Posterior cingulate gyrus (tissue), 11 donors: Measurements from ENCODE around the gene TRMT6.

Experiments
- DNase-seq, 10 donors: peaks; one replicate each; pipeline versions ENCODE4 v3.0.0 to v3.0.0-alpha.2; 2020 to 2021; ENCODE audit warnings: mixed read lengths in 3 of 10
- intact Hi-C: fragments of 100-400 bp; cut with DNase I; formaldehyde crosslinking; loops from one replicate; pipeline ENCODE4 v1.15.1; 2023

The TRMT6 gene

DNA sequence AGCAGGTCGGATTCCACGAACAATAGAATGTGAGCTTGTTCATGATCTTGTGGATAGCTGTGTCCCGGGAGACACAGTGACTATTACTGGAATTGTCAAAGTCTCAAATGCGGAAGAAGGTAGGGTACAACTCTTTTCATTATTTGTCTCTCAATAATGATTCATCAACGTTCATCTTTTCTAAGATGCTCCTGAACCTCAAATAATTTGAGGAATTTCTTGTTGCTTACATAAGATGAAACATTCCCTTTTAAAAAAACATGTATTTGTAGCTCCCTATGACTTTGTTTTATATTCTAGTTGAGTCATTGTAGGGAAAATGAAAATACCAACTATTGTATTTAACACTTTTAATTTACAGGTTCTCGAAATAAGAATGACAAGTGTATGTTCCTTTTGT lies 17.1 kb upstream of the TRMT6 start:
- no peak for DNase-seq
- intact Hi-C loops = no loop called here

DNA sequence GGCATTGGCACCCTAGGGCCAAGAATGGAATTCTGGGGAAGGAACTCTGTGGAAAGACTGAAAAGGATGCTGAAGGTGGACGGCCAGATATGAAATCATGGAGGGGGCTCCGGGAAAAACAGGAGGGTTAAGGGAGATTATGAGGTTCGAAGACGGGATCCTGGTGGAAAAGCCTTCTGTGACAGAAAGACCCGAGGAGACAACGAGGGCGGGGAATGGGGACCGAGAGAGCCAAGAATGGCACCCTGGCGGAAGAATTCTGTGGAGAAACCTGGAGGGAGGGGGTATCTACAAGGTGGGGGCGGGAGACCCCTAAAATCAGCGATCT lies 426 bp downstream of the TRMT6 start:
- intact Hi-C loops = no loop called here
- DNase-seq = no peak

DNA sequence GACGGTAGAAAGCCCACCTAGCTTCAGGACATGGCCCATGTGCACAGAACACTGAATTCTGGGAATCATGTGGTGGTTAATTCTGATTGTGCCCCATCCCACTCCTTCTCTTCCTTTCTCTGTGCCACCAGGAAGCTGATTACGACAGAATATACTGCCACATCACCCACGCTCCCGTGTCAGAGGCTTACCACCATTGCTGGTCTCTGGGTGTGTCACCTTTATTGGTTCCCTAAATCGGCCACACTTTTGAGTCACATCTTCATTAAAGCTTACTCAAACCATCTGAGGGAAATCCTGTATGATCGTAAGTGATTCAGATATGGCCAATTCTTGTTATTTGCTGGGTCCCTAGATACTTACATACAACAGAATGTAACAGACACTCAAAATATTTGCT lies 3.1 kb downstream of the TRMT6 start:
- intact Hi-C loops = no loop called here

DNA sequence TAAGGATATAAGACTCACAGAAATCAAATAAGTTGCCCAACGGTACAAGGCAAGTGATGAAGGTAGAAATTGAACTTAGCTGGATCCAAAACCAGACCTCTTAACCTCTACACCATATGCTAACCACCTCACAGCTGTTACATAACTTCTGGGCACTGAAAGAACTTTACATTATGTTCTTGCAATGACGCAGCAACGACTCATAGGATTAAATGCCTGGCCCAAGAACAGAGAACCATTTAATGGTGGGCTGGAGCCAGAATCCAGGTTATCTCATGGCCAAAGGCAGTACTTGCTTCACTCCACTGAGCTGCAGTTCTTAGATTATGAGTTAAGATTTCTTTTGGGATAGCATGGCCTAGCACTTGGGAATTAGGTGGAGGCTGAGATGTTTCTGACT lies 4.4 kb downstream of the TRMT6 start:
- no peak for DNase-seq
- intact Hi-C loops = no loop called here

More for the DNA sequence above, 3.1 kb downstream of the TRMT6 start:
- DNase-seq = no peak

DNA sequence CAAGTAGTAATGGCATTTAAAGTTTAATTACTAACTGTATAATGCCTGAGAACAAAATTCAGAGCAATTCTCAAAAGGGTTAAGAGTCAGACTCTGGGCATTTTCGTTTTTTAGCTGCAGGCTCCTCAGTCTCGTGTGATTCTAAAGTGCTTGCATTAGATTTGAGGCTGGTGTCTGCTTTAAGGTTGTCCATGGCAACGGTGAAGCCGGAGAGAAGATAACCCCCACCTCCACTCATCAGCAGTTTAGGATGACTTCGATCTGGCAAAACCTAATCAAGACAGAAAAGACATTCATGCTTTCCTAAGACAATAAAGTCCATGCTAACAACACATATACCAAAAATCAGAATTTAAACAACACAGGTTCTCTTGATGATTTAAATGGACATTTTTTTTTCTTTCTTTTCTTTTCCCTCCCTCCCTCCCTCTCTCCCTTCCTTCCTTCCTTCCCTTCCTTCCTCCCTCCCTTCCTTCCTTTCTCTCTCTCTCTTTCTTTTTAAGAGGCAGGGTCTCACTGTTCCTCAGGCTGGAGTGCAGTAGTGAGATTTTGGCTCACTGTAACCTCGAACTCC lies 11.8 kb downstream of the TRMT6 start:
- no peak for DNase-seq
- intact Hi-C loops = loop anchor here (10.0 kb wide), 1 partner anchor 414 kb away; no protein-coding TSS in a partner anchor

DNA sequence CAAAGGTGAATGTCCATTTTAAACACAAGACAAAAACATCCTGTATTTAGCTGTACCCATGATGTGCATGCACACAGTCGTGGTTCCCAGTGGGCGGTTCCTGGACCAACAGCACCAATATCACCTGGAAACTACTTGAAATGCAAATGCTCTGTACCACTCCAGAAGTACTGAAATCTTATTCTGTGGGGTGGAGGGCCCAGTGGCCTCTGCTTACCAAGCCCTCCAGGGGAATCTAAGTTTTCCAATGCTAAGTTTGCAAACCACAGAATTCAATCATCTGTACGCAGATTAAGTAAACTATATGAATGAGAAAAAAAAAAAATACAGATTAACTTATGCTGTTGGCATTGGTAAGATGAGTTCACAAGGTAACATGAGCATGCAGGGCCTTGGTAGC lies 14.1 kb downstream of the TRMT6 start:
- DNase-seq = no peak
- intact Hi-C loops = loop anchor here (10.0 kb wide), 1 partner anchor 411 kb away; no protein-coding TSS in a partner anchor

DNA sequence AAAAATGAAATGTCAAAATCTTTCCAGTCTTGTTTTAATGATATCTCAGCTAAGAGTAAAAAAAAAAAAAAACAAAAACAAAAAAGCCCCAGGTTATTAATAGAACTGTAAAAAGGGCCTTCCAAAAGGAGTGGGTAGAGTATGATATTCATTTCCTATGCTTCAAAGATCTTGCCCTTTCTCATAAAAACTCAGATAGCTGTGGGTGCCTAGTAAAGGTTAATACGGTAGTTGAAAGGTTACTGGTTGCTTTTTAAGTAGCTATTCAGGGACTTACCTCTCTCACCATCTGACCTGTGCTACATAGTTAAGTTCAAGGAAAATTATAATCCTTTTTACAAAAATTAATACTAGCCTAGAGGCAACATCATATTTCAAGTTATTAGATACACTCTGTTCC lies 14.9 kb downstream of the TRMT6 start:
- intact Hi-C loops = loop anchor here (10.0 kb wide), 1 partner anchor 411 kb away; no protein-coding TSS in a partner anchor
- no peak for DNase-seq

DNA sequence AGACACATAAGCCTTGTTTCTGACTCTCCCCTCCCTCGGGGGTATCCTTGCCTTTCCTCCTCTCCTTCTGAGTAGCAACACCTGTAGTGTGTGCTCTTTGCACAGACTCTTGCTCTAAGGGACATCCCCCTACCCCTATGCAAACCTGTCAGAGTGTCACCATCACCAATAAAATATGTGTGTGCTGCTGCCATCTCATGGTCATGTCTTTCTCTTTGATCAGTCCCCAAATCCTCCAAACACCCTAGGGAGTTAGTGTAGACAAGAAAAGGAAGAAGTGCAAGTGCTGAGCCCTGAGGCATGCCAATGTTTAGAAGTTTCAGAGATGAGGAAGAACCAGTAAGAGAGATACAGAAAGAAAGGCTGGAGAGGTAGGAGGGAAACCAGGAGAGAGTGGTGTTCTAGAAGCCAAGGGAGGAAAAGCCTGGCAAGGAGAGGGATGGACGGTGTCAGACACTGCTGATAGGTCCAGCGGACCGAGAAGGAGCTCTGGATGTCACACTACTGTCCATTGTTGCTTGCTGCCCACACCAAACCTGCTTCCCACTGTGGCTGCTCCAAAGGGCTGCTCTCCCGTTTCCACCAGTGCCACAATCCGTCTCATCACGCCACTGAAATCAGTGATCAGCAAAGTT lies 16.4 kb downstream of the TRMT6 start:
- intact Hi-C loops = loop anchor here (10.0 kb wide), 1 partner anchor 409 kb away; no protein-coding TSS in a partner anchor

DNA sequence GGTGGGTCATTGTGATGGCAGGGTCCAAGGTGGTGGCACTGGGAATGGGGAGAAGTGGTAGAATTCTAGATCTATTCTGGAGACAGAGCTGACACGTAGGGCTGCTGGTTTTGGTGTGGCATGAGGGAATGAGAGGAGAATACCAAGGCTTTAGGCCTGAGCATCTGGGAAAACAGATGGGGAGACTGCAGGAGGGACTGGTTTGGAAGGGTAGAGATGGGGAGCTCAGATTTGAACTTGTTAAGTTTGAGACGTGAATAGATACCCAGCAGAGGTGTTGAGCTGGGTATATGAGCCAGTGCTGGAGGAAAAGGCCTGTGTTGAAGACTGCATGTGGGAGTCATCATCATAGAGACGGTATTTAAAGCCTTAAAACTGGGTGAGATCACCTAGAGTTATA lies 17.5 kb downstream of the TRMT6 start:
- intact Hi-C loops = loop anchor here (10.0 kb wide), 1 partner anchor 408 kb away; no protein-coding TSS in a partner anchor
- DNase-seq = no peak

More for the DNA sequence above, 16.4 kb downstream of the TRMT6 start:
- no peak for DNase-seq

DNA sequence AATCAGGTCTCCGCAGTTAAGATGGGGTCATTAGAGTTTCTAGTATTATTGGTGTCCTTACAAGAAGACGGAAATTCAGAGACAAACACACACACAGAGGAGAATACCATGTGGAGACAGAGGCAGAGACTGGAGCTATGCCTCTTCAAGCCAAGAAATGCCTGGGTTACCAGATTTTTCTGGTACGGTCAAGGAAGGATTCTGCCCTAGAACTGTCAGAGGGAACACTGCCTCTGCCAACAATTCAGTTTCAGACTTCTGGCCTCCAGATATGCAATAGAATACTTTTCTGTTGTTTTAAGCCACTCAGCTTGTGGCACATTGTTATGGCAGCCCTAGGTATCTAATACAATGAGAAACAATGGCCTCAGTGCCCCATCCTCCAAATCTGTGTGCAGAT lies 18.9 kb downstream of the TRMT6 start:
- intact Hi-C loops = loop anchor here (10.0 kb wide), 1 partner anchor 407 kb away; no protein-coding TSS in a partner anchor
- no peak for DNase-seq

DNA sequence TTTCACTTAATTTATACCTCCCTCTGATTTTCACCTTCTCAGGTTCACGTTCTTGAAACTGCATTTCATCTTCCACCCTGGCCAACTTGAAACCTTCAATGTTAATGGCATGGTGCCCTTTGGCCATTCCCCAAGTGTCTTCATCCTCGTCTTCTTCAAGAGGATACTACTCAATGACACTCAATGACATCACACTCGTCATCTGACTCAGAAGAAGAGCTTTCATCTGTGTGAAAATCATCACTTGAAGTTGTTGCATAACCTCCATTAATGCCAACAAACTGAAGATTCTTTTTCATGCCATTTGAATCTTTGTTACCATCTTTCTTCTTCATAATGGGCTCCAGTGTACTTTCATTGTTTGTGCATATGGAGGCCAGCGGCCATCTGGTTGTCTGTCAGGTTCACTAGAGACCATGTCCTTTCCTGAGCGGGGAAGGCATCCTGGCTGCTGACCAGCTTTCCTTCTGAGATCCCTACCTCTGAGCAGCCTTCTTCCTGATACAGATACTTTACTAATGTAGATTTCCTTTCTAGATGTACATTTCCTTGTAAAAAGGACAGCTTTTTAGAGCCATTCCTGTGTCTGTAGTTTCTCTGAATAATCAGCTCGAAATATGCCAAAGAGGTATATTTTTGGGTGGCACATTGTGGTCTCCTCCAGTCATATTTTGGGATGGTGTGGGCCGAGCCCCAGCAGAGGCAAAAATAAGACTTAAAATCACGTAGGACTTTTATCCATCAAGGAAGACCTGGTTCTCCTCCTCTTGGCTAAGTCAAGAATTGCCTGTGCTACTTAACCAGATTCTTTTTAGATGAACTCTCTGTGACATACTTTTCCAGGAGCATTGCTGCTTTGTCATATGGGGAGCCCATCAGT lies 21.3 kb downstream of the TRMT6 start:
- DNase-seq = peak in 2 of 10 donors; percentile 22 to 74

DNA sequence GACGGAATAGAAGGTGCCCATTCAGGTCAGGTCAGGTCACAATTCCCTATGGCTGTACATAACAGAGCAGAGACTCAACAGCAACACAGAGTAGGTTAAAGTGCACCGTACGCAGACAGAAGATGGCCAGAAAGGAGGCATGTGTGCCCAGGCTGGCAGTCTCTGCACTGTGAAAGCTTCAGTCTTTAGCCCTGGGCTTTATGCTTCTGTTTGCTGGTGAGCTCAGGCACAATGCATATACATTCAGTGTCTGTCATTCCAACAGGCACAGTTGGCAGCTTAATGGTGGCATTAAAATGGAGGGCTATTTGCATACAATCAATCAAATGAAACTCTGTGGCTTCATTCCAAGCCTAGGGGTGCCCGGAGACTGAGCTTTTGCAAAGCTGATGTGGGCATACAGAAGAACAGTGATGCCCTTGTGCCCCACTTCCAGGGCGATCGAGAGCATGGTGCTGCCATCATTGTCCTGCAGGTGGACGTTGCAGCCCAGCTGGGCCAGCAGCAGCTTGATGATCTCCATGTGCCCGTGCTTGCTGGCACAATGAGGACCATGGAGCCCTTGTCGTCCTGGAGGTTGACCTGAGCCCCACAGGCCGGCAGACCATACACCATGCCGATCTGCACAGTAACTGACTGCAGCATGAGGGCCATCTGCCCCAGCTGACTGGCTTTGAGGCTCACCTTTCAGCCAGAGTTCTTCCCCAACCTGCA lies 22.4 kb downstream of the TRMT6 start:
- intact Hi-C loops = no loop called here
- DNase-seq = no peak

More for the DNA sequence above, 21.3 kb downstream of the TRMT6 start:
- intact Hi-C loops = no loop called here

DNA sequence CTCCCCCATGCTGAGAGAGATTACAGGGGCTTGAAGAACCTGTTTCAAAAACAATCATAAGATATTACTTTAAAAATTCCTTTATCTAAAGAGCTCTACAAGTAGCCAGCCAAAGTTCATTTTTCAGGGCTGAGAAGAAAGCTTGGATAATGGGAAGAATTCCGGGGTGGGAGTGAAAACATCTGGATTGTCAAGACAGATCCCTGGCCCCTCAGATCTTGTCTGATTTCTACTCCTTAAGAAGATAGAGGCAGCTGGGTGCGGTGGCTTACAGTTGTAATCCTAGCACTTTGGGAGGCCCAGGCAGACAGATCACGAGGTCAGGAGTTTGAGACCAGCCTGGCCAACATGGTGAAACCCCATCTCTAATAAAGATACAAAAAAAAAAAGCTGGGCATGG lies 24.8 kb downstream of the TRMT6 start:
- no peak for DNase-seq
- intact Hi-C loops = no loop called here

DNA sequence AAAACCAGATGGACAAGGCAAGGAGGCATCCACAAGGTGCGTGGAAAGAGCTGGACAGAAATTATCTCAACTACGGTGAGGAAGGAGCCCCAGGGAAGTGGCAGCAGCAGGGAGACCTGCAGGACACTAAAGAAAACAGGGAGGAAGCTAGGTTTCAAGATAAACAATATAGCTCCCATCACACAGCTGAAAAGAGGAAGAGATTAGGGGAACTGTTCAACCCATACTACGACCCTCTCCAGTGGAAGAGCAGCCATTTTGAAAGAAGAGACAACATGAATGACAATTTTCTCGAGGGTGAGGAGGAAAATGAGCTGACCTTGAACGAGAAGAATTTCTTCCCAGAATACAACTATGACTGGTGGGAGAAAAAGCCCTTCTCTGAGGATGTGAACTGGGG lies 26.8 kb downstream of the TRMT6 start:
- intact Hi-C loops = no loop called here
- no peak for DNase-seq

DNA sequence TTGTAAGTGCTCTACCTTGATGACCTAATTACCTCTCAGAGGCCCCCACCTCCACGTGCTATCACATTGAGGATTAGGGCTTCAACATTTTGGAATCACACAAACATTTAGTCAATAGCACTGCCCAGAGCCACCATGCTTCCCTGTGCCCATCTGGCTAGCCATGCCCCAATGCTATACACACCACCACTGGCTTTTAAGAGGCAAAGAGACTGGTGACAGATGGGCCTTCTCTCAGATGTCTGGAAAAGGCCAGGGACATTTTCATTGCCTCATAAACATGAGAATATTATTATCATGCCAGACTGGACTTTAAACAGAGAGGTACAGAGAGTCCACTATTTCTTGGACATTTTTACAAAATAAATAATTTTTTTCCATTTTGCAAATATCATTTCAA lies 29.8 kb downstream of the TRMT6 start:
- no peak for DNase-seq
- intact Hi-C loops = no loop called here

DNA sequence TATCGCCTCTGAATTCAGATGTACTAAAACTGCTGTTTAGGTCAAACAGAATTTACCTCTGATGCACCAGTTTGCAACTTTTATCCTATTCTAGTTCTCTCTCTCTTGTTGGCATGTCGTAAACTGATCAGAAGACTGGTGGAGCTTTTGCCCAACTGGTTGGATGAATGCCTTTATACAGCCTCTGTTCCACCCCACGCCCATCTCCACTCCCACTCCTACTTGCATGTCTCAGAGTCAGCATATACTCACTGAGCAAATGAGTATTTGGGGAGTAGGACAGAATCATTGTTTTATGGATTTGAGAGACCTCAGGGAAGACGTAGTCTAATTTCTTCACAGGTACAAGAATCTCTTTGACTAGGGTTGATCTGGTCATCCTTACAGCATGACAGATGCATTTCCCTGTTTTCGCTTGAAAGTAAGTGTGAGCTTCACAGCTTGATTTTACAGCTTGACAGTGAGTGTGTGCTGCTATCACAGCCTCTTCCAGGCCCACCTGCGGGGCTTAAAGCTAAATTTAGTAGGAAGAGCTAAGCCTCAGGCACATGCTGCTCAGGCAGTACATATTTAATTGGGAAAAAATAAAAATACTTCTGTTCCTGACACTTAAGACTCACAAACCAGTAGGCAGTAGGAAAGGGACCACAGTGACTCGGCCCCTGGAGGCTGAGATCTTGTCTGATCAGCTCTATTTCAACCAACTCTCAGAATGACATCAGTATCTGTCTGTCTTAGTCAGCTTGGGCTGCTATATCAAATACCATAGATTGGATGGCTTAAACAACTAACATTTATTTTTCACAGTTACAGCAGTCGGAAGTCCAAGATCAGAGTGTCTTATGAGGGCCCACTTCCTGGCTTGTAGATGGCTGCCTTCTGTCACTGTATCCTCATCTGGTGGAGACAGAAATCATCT lies 30.4 kb downstream of the TRMT6 start:
- intact Hi-C loops = no loop called here
- DNase-seq = no peak

DNA sequence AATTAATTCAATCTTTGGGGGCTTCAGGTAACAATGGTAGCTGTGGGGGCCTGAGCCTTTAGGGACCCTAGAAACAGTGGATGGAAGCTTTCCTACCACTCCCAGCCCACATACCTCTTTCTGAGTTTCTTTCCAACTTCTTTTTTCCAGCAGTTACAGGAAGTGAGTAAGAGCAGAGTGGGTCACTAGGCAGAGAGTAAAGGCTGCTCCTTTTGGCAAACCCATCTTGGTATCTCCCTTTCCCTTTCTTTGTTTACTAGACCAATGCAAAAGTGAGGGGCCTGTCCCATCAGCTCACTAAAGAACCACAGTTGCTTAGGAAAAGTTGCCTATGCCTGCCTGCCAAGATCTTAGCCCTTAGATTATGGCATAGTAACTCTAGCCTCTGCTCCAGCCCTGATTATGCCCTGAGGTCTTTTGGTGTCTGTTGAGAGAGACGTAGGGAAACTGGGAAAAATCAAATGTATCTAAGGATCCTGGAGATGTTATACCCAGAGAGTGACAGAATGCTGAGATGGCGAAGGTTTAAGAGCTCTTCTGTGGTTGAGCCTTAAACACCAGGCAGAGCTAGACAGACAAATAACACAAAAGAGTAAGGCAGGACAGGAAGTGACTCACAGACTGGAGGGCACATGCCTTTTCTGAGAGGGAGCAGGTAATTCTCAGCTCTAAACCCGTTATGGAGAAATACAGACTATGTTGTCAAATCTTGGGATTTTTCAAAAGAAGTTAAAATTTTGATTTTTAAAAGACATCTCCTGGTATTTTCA lies 31.3 kb downstream of the TRMT6 start:
- DNase-seq = no peak
- intact Hi-C loops = no loop called here

DNA sequence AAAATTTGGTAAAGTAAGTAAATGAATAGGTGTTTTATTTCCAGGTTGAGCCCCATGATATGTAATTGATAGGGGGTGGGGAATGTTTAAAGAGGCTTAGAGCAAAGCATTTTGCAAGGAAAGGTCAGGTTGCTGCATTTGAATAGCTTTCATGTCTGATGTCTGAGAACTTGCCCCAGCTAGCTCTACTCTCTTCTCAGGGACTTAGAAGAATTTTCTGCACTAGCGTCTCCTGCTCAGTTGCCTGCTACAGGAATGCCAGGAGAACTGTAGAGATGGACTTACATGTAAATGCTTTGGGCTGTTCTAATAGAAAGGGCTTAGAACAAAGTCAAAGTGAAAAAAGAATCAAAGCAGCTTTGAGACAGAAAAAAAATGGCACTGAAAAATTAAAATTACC lies 35.5 kb downstream of the TRMT6 start:
- DNase-seq = no peak
- intact Hi-C loops = no loop called here

DNA sequence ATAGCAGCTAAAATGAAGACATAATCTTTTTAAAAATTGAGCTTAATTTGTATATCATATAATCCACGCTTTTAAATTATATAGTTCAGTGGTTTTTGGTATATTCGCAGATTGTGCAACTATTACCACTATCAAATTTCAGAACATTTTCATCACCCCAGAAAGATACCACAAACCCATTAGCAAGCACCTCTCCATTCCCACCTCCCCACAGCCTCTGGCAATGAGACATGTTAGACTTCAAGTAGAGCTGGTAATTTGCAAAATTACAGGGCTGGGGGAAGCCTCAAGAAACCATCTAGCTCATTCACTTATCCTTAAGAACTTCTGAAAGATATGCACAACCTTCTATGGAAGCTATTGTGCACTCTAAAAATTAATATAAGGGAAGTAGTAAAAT lies 37.2 kb downstream of the TRMT6 start:
- intact Hi-C loops = no loop called here
- DNase-seq = no peak
